DND-41 (cell line): ENCODE measurements around the gene RGS6.

Experiments
- ATAC-seq: fragments of 200-7000 bp; cut with Tn5 transposase; 3 replicates; pipeline ENCODE4 v1.9.1; 2021; ENCODE audit warnings: low read depth; ENCODE audit not compliant: insufficient read depth
- DNase-seq: peaks from one replicate; pipeline ENCODE4 v3.0.0-alpha.2; 2020
- H2AFZ ChIP-seq: 2 replicates; pipeline ENCODE4 v1.6.0; 2012; ENCODE audit warnings: low read depth, low read length
- H3K27ac ChIP-seq: 2 replicates; pipeline ENCODE4 v1.5.1; 2012; ENCODE audit warnings: low read length, inconsistent platforms
- H3K27me3 ChIP-seq: fragments of 200-600 bp; sonication (generic); 2 replicates; pipeline ENCODE4 v1.6.0; 2012; ENCODE audit warnings: low read length, mild to moderate bottlenecking, inconsistent platforms; ENCODE audit not compliant: insufficient read depth, poor library complexity
- H3K36me3 ChIP-seq: 2 replicates; pipeline ENCODE4 v1.5.1; 2012; ENCODE audit warnings: low read length, inconsistent platforms; ENCODE audit not compliant: insufficient read depth
- H3K4me1 ChIP-seq: 2 replicates; pipeline ENCODE4 v1.5.1; 2012; ENCODE audit warnings: mild to moderate bottlenecking, low read length; ENCODE audit not compliant: insufficient read depth
- H3K4me2 ChIP-seq: 2 replicates; pipeline ENCODE4 v1.6.0; 2012; ENCODE audit warnings: mild to moderate bottlenecking, moderate library complexity, low read length, inconsistent platforms; ENCODE audit not compliant: insufficient read depth
- H3K4me3 ChIP-seq, 2 experiments: fragments of 200-600 bp in 1 of 2; shearing (Covaris generic) in 1 of 2; 2 replicates each; pipeline ENCODE4 v1.5.1; 2012 to 2016; ENCODE audit warnings: inconsistent platforms in 2 of 2, low read length in 2 of 2, mild to moderate bottlenecking in 2 of 2, low read depth in 1 of 2, moderate library complexity in 1 of 2
- H3K79me2 ChIP-seq: 2 replicates; pipeline ENCODE4 v1.6.0; 2012; ENCODE audit warnings: low read length, inconsistent platforms; ENCODE audit not compliant: insufficient read depth
- H3K9ac ChIP-seq: 2 replicates; pipeline ENCODE4 v1.6.0; 2012; ENCODE audit warnings: low read depth, mild to moderate bottlenecking, inconsistent platforms, low read length, moderate library complexity
- H3K9me3 ChIP-seq: 2 replicates; pipeline ENCODE4 v1.5.1; 2012; ENCODE audit warnings: low read length, moderate library complexity, mild to moderate bottlenecking, inconsistent platforms; ENCODE audit not compliant: insufficient read depth, severe bottlenecking
- H4K20me1 ChIP-seq: 2 replicates; pipeline ENCODE4 v1.6.0; 2012; ENCODE audit warnings: low read length; ENCODE audit not compliant: insufficient read depth
- EZH2 ChIP-seq: IDR thresholded peaks from 3 replicates; pipeline ENCODE4 v1.6.1; 2012; ENCODE audit warnings: borderline replicate concordance, low read depth, mild to moderate bottlenecking, moderate library complexity, low read length, inconsistent platforms; ENCODE audit not compliant: severe bottlenecking
- TF ChIP-seq, protein P1 (sequence below): IDR thresholded peaks from 2 replicates; pipeline ENCODE4 v1.5.1; 2012; ENCODE audit warnings: borderline replicate concordance, low read length, moderate library complexity, mild to moderate bottlenecking; ENCODE audit not compliant: poor library complexity, severe bottlenecking; ENCODE audit errors: extremely low read depth

Gene RGS6

GRCh38 chr14:72124171-72124570, 191.9 kb downstream of the RGS6 start:
- Histone ChIP-seq H3K27ac (no peak overlapping the region), H3K79me2 (no peaks in the 10 kb centered on the region), H3K9me3 (no peaks in the 10 kb centered on the region), H3K4me2 (no peak overlapping the region), H4K20me1 (no peaks in the 10 kb centered on the region), H3K27me3 (peaks cover 17% of the 10 kb centered on the region), H3K4me1 (no peaks in the 10 kb centered on the region), H3K9ac (no peak overlapping the region), H2AFZ (no peak overlapping the region), H3K4me3 (no peak overlapping the region), H3K36me3 (no peaks in the 10 kb centered on the region)
- TF ChIP-seq, protein P1, sequence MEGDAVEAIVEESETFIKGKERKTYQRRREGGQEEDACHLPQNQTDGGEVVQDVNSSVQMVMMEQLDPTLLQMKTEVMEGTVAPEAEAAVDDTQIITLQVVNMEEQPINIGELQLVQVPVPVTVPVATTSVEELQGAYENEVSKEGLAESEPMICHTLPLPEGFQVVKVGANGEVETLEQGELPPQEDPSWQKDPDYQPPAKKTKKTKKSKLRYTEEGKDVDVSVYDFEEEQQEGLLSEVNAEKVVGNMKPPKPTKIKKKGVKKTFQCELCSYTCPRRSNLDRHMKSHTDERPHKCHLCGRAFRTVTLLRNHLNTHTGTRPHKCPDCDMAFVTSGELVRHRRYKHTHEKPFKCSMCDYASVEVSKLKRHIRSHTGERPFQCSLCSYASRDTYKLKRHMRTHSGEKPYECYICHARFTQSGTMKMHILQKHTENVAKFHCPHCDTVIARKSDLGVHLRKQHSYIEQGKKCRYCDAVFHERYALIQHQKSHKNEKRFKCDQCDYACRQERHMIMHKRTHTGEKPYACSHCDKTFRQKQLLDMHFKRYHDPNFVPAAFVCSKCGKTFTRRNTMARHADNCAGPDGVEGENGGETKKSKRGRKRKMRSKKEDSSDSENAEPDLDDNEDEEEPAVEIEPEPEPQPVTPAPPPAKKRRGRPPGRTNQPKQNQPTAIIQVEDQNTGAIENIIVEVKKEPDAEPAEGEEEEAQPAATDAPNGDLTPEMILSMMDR: no peak
- TF ChIP-seq EZH2: no peak
- ATAC-seq: no peak
- no peak for DNase-seq

DNA sequence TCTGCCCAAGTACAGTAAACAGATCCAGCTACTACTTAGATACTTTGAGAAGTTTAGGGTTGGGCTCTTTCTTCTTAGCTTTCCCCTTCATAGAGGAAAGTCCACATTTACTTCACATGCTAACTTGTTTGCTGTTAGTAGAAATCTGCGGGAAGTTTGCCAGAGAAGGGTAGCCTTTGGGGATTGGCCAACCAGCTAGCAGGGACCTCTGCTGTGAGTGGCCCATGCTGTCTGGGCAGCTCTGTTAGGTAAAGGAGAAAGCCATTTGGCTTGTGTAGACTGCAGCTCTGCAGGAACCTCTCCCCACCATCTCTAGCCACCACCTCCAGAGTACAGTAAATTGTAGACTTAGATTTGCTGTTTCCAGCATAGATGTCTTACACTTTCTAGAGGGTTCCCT, 193.9 kb downstream of the RGS6 start:
- DNase-seq (no peak), ATAC-seq (no peak)
- H2AFZ ChIP-seq: no peak overlapping the region
- no peaks in the 10 kb centered on the region for H3K4me1 ChIP-seq
- H4K20me1 ChIP-seq: no peaks in the 10 kb centered on the region
- H3K4me2 ChIP-seq: no peak overlapping the region
- no peaks in the 10 kb centered on the region for H3K9me3 ChIP-seq
- H3K36me3 ChIP-seq: no peaks in the 10 kb centered on the region
- no peak for TF ChIP-seq EZH2
- TF ChIP-seq, protein P1: no peak
- no peak overlapping the region for H3K9ac ChIP-seq
- peaks cover 24% of the 10 kb centered on the region for H3K27me3 ChIP-seq
- no peak overlapping the region for H3K4me3 ChIP-seq
- H3K79me2 ChIP-seq: no peaks in the 10 kb centered on the region
- no peak overlapping the region for H3K27ac ChIP-seq

DNA sequence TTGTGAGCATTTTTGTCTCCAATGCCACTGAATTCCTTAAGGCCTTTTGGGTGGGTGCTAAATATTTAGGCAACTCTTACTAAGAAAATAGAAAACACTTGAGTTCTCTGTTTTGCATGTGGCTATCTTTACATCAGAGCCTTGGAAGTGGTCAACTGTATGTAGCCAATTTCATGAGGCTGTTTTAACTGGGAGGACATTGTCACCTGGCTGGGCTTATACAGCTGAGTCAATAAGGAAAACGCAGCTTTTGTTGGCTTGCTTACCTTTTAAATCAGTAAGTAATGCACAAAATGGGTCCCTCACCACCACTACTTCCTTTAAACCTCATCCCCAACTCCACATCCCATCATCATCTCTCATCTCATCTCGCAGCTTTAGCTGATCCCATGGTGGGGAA, 194.3 kb downstream of the RGS6 start:
- Histone ChIP-seq H3K27me3 (peaks cover 24% of the 10 kb centered on the region), H3K4me2 (no peak overlapping the region), H3K27ac (no peak overlapping the region), H3K4me3 (no peak overlapping the region), H3K4me1 (no peaks in the 10 kb centered on the region), H2AFZ (no peak overlapping the region), H3K9me3 (no peaks in the 10 kb centered on the region), H4K20me1 (no peaks in the 10 kb centered on the region), H3K9ac (no peak overlapping the region), H3K36me3 (no peaks in the 10 kb centered on the region), H3K79me2 (no peaks in the 10 kb centered on the region)
- TF ChIP-seq EZH2: no peak
- TF ChIP-seq, protein P1: no peak
- no peak for DNase-seq
- ATAC-seq: no peak

- no peak for TF ChIP-seq EZH2
- TF ChIP-seq, protein P1: no peak
- H4K20me1 ChIP-seq: no peaks in the 10 kb centered on the region
- no peak overlapping the region for H3K9ac ChIP-seq
- no peak for DNase-seq
- no peaks in the 10 kb centered on the region for H3K79me2 ChIP-seq
- peaks cover 3% of the 10 kb centered on the region for H3K9me3 ChIP-seq
- H3K4me1 ChIP-seq: no peaks in the 10 kb centered on the region
- ATAC-seq: no peak
- no peak overlapping the region for H3K4me3 ChIP-seq
- H3K27ac ChIP-seq: no peak overlapping the region
- no peaks in the 10 kb centered on the region for H3K36me3 ChIP-seq
- H3K4me2 ChIP-seq: no peak overlapping the region
- no peak overlapping the region for H2AFZ ChIP-seq
- peaks cover 24% of the 10 kb centered on the region for H3K27me3 ChIP-seq
Measured at GRCh38 chr14:72128629-72129028, 196.4 kb downstream of the RGS6 start.
